A549 (cell line): ENCODE data around the gene TPSG1.

Source experiments
- CBX2 ChIP-seq: fragments of 200-600 bp; sonication (generic); IDR thresholded peaks from 2 replicates; pipeline ENCODE4 v1.6.1; 2016; ENCODE audit warnings: low read depth, mild to moderate bottlenecking, borderline replicate concordance
- EP300 ChIP-seq, 2 experiments: fragments of >200 bp; sonication (Bioruptor Twin); formaldehyde crosslinking; IDR thresholded peaks; 2 replicates in 1 of 2; 3 replicates in 1 of 2; pipeline ENCODE4 v1.6.1; 2016 to 2017
- KDM5A ChIP-seq: fragments of 200-600 bp; sonication (generic); IDR thresholded peaks from 2 replicates; pipeline ENCODE4 v1.6.1; 2016; ENCODE audit warnings: antibody characterized with exemption, mild to moderate bottlenecking
- MAZ ChIP-seq: fragments of 150-350 bp; IDR thresholded peaks from 2 replicates; pipeline ENCODE4 v1.6.1; 2014; ENCODE audit warnings: antibody characterized with exemption, low read depth, low read length, borderline replicate concordance
- PHF8 ChIP-seq: fragments of 200-600 bp; sonication (generic); IDR thresholded peaks from 2 replicates; pipeline ENCODE4 v1.6.1; 2016; ENCODE audit warnings: low read depth, mild to moderate bottlenecking, antibody characterized with exemption, moderate library complexity, borderline replicate concordance
- POLR2A ChIP-seq: IDR thresholded peaks from 2 replicates; pipeline ENCODE4 v1.6.1; 2012; ENCODE audit warnings: mild to moderate bottlenecking, low read length
- RAD21 ChIP-seq, 2 experiments: fragments of >200 bp in 1 of 2; sonication (Bioruptor Twin) in 1 of 2; formaldehyde crosslinking in 1 of 2; IDR thresholded peaks in 1 of 2; conservative IDR thresholded peaks in 1 of 2; 2 replicates in 1 of 2; 3 replicates in 1 of 2; pipeline ENCODE4 v1.6.1; 2012 to 2018; ENCODE audit warnings: inconsistent platforms in 1 of 2
- SMC3 ChIP-seq: fragments of >200 bp; sonication (Bioruptor Twin); formaldehyde crosslinking; IDR thresholded peaks from 3 replicates; pipeline ENCODE4 v1.6.1; 2018; ENCODE audit warnings: inconsistent platforms
- TF ChIP-seq, protein P1 (sequence below): IDR thresholded peaks from 2 replicates; pipeline ENCODE4 v1.6.1; 2012; ENCODE audit warnings: low read depth, borderline replicate concordance
- TF ChIP-seq, protein P2 (sequence below): fragments of >200 bp; sonication (Bioruptor Twin); formaldehyde crosslinking; IDR thresholded peaks from 3 replicates; pipeline ENCODE4 v1.5.1; 2016
- TF ChIP-seq, protein P3 (sequence below): IDR thresholded peaks from 2 replicates; pipeline ENCODE4 v1.6.1; 2012
- TF ChIP-seq, protein P4 (sequence below): fragments of 200-600 bp; sonication (generic); IDR thresholded peaks from 2 replicates; pipeline ENCODE4 v1.6.1; 2016; ENCODE audit warnings: antibody characterized with exemption, mild to moderate bottlenecking, moderate library complexity

DNA sequence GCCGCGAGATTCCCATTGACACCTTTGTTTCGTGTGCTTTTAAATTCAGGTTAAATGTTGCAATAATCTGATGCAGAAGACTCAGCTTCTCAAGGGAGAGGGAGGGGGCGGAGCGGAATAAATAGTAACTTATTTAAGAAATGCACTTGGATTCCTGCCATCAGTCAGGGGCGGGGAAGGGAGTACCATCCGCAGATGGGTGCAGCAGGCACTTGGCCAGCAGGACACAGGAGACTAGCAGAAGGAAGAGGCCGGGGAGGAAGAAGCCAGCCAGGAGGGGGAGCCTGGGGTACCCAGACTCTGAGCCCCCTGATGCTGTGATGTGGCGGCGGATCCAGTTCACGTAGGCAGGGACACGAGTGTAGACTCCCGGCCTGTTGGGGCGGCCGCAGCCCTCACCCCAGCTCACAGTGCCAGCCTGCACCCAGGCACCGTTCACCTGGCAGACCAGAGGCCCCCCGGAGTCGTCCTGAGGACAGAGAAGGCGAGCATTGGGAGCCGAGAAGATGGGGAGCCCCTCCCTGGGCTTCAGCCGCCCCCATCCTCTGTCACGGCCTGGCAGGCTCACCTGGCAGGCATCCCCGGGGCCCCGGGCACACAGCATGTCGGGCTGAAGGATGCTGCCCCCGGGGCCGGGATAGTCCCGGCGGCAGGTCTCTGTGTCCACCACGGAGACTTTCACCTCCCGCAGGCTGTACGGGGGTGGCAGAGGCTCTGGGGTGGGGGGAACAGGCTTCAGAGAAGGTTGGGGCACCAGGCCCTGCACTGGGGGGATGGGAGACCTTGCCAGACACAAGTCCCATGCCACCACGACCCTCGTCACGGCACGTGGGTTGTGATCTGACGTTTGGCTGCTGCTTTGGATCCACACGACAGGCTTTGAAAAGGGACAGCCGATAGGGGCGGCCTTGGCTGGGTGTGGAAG is 3.2 kb downstream of the TPSG1 start:
- no peak for TF ChIP-seq POLR2A
- TF ChIP-seq, protein P1, sequence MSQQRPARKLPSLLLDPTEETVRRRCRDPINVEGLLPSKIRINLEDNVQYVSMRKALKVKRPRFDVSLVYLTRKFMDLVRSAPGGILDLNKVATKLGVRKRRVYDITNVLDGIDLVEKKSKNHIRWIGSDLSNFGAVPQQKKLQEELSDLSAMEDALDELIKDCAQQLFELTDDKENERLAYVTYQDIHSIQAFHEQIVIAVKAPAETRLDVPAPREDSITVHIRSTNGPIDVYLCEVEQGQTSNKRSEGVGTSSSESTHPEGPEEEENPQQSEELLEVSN = no peak
- TF ChIP-seq, protein P2, sequence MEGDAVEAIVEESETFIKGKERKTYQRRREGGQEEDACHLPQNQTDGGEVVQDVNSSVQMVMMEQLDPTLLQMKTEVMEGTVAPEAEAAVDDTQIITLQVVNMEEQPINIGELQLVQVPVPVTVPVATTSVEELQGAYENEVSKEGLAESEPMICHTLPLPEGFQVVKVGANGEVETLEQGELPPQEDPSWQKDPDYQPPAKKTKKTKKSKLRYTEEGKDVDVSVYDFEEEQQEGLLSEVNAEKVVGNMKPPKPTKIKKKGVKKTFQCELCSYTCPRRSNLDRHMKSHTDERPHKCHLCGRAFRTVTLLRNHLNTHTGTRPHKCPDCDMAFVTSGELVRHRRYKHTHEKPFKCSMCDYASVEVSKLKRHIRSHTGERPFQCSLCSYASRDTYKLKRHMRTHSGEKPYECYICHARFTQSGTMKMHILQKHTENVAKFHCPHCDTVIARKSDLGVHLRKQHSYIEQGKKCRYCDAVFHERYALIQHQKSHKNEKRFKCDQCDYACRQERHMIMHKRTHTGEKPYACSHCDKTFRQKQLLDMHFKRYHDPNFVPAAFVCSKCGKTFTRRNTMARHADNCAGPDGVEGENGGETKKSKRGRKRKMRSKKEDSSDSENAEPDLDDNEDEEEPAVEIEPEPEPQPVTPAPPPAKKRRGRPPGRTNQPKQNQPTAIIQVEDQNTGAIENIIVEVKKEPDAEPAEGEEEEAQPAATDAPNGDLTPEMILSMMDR = no peak
- no peak for TF ChIP-seq KDM5A
- TF ChIP-seq CBX2 = no peak
- TF ChIP-seq, protein P3, sequence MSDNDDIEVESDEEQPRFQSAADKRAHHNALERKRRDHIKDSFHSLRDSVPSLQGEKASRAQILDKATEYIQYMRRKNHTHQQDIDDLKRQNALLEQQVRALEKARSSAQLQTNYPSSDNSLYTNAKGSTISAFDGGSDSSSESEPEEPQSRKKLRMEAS = no peak
- no peak for TF ChIP-seq EP300 (IDR thresholded peaks at IDR 0.05)
- TF ChIP-seq PHF8 = no peak
- TF ChIP-seq SMC3 = no peak
- no peak for TF ChIP-seq MAZ
- TF ChIP-seq, protein P4, sequence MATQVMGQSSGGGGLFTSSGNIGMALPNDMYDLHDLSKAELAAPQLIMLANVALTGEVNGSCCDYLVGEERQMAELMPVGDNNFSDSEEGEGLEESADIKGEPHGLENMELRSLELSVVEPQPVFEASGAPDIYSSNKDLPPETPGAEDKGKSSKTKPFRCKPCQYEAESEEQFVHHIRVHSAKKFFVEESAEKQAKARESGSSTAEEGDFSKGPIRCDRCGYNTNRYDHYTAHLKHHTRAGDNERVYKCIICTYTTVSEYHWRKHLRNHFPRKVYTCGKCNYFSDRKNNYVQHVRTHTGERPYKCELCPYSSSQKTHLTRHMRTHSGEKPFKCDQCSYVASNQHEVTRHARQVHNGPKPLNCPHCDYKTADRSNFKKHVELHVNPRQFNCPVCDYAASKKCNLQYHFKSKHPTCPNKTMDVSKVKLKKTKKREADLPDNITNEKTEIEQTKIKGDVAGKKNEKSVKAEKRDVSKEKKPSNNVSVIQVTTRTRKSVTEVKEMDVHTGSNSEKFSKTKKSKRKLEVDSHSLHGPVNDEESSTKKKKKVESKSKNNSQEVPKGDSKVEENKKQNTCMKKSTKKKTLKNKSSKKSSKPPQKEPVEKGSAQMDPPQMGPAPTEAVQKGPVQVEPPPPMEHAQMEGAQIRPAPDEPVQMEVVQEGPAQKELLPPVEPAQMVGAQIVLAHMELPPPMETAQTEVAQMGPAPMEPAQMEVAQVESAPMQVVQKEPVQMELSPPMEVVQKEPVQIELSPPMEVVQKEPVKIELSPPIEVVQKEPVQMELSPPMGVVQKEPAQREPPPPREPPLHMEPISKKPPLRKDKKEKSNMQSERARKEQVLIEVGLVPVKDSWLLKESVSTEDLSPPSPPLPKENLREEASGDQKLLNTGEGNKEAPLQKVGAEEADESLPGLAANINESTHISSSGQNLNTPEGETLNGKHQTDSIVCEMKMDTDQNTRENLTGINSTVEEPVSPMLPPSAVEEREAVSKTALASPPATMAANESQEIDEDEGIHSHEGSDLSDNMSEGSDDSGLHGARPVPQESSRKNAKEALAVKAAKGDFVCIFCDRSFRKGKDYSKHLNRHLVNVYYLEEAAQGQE = no peak
- TF ChIP-seq RAD21 (conservative IDR thresholded peaks at IDR 0.05 in 1 of 2, IDR thresholded peaks at IDR 0.05 in 1 of 2) = no peak
